NCI-H1436 treated with DMSO at 0.1 percent for 48 hours (cell line): ENCODE results near the gene RRN3.
A peak's percentile ranks its signal among the peaks of the same experiment; 100 is the strongest.
"Not testable (repeated sequence)": the region's sequence is repeated elsewhere in the genome, so short reads cannot be mapped to it uniquely, and the experiment has no call there.

ENCODE experiments used
- DNase-seq: peaks from one replicate; lab custom pipeline; 2025; lab: John Stamatoyannopoulos, UW

RRN3 gene, protein sequence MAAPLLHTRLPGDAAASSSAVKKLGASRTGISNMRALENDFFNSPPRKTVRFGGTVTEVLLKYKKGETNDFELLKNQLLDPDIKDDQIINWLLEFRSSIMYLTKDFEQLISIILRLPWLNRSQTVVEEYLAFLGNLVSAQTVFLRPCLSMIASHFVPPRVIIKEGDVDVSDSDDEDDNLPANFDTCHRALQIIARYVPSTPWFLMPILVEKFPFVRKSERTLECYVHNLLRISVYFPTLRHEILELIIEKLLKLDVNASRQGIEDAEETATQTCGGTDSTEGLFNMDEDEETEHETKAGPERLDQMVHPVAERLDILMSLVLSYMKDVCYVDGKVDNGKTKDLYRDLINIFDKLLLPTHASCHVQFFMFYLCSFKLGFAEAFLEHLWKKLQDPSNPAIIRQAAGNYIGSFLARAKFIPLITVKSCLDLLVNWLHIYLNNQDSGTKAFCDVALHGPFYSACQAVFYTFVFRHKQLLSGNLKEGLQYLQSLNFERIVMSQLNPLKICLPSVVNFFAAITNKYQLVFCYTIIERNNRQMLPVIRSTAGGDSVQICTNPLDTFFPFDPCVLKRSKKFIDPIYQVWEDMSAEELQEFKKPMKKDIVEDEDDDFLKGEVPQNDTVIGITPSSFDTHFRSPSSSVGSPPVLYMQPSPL

GRCh38 chr16:15093955-15094827, at the start of gene RRN3:
Gene RRN3 (minus strand): TSS chr16:15094272. CDS start chr16:15094233, 39 bp downstream.
- peak; percentile 43 for DNase-seq

- DNase-seq, result not testable (repeated sequence)
Observed at GRCh38 chr16:15143601-15144091, 49.6 kb upstream of the RRN3 start.

DNA sequence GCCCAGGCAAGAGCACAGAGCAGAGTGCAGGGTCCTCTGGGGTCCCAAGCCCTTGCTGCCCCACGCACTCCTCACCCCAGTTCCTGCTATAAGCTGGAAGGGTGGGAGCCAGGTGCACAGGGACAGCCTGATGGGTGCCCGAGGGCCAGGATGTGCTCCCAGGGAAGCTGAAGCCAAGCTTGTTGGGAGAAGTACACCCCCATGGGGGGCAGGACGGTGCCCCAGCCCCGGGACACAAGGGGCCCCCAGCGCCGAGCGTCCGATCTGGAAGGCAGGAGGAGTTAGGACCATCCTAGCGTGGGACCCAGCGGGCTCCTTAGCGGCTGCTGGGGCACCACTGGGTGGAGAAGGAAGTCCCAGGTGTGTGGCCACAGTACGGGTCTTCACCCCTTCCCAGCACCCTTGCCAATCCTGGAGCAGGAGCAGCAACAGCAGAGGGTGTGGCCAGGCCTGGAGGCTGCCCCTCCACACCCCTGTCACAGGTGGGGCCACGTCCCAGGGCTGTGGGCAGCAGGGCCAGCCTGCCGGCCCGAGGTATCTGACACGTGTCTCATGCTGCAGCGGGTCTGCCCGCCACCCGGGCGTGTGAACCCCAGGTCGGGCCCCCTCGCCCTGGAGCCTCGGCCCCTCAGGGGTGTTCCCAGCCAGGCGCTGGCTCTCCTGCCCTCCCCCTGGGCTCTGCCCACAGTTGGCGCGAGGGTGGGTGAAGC, 49.0 kb upstream of the RRN3 start:
- not testable (repeated sequence) for DNase-seq

- not testable (repeated sequence) for DNase-seq
Observed at GRCh38 chr16:15142107-15142890, 48.2 kb upstream of the RRN3 start.

- DNase-seq, result no peak
Observed at GRCh38 chr16:15141586-15141985, 47.5 kb upstream of the RRN3 start.

DNA sequence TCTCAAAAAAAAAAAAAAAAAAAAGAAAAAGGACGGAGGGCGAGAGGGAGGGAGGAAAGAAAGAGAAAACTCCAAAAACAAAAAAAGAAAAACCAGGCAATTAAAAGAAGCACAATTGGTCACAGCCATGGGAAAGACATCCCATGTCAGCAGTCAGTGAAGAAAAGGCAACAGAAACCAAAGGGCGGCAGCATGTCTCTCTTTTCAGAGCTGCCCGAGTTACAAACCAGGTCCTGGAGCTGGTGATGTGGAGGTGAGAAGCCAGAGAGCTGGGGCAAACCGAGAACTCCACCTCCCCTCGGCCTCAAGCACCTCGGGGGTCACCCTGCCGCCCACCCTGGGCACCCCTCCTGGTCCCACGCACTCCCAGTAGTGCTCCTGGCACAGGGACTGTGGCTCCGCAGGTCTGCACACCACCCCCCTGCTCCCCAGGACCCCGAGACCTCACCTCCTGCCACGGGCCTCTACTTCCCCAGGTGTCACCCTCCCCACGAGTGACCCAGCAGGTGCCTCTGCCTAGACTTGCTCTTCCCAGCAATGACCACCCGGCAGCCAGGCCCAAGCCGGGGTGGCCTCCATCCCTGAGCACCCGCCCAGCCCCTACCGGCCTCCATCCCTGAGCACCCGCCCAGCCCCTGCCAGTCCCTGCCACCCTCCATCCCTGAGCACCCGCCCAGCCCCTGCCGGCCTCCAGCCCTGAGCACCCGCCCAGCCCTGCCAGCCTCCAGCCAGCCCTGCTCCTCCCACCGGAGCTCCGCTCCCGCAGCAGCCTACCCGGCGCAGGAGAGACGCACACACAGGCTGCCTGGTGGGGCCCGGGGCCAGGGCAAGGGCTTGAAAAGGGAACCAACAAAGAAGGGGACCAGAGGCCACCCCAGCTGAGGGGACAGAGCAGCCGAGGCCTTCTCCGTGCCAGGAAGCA, 46.6 kb upstream of the RRN3 start:
- DNase-seq, result not testable (repeated sequence)

GRCh38 chr16:15137514-15137913, 43.4 kb upstream of the RRN3 start:
- not testable (repeated sequence) for DNase-seq

- not testable (repeated sequence) for DNase-seq
Observed at GRCh38 chr16:15135483-15136360, 41.6 kb upstream of the RRN3 start.

- DNase-seq, result not testable (repeated sequence)
Observed at GRCh38 chr16:15134752-15135482, 40.8 kb upstream of the RRN3 start.

DNA sequence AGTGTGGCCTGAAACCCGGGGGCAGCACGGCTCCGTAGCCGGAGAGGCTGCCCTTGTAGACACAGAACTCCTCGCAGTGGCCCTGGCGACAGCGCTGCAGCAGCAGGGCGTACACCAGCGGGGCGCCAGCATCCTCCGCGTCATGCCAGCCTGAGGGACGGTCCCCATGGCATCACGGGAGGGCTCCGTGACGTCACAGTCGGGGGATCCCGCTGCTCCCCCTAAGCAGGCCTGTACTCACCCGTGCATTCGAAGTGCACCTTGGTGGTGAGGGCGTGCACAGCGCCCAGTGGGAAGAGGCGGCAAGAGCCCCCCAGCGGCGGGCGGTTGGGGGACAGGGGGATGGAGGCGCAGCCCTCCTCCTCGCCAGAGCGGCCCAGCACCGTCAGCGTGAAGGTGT, 39.5 kb upstream of the RRN3 start:
- not testable (repeated sequence) for DNase-seq

- not testable (repeated sequence) for DNase-seq
Observed at GRCh38 chr16:15132719-15133428, 38.8 kb upstream of the RRN3 start.

- DNase-seq, result not testable (repeated sequence)
Observed at GRCh38 chr16:15130943-15131700, 37.0 kb upstream of the RRN3 start.

GRCh38 chr16:15130256-15130932, 36.3 kb upstream of the RRN3 start:
- DNase-seq, result not testable (repeated sequence)

DNA sequence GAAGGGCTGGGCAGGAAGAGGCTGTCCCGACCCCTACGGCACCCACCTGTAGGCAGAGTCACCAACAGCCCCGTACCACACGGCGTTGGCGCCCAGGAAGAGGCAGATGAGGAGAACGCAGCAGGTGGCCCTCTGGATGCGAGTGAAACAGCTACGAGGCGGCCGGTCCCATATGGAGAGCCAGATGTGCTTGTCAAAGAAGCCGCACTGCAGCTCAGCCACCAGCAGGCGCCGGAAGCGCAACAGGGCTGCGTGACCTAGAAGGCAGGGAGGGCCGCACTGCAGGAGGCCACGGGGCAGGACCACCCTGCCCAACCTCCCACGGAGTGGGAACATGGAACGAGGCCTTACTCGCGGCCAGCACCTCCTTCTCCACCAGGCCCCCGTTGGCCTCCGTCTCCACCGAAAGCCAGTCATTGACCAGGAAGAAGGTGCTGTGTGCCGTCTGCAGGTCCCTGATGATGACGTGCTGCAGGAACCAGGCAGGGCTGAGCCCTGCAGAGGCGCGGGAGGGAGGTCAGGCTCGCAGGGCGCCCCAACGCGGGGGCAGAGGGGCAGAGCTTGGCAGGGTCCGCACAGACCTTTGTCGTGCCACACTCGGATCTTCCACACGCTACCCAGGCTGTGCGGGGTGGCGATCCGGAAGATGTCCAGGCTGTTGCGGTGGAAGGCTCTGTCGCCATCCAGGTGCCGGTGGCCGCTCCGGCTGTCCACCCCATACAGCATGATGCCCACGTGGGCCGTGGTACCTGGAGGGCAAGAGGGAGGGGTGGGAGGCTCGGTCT, 33.8 kb upstream of the RRN3 start:
- not testable (repeated sequence) for DNase-seq
